H1 (cell line): ENCODE data around the gene TNS1. TPM values are rescaled to one million over a fixed set of nuclear protein-coding genes. Genes with fewer than 3 reads are reported as not detected.

Experiments
- CTCF ChIA-PET: fragments of 300-600 bp; sonication (Branson Sonifier 250); formaldehyde crosslinking; loops from one replicate; lab custom pipeline; 2021; ENCODE audit not compliant: partially characterized antibody; lab: Charles Lee
- POLR2A ChIA-PET: fragments of 300-600 bp; sonication (Branson Sonifier 250); formaldehyde crosslinking; loops from one replicate; lab custom pipeline; 2021; ENCODE audit warnings: inconsistent platforms; ENCODE audit not compliant: partially characterized antibody; lab: Charles Lee
- DNase-seq, 2 experiments: peaks; one replicate each; pipeline versions ENCODE4 v3.0.0 to v3.0.0-alpha.2; 2010 to 2022; ENCODE audit warnings: low spot score in 2 of 2, low read depth in 1 of 2, mixed read lengths in 1 of 2
- FAIRE-seq: peaks from 2 replicates; lab custom pipeline; 2011; peaks lifted over from hg19 to GRCh38; lab: Jason Lieb, UNC
- H2AFZ ChIP-seq: 2 replicates; pipeline ENCODE4 v1.8.1; 2012; ENCODE audit warnings: low read length, inconsistent platforms
- H2AK5ac ChIP-seq: 2 replicates; pipeline ENCODE4 v1.6.1; 2013; ENCODE audit warnings: low read depth, low read length
- H2BK120ac ChIP-seq: replicated peaks from 2 replicates; pipeline ENCODE3; 2013; ENCODE audit warnings: low read depth, low read length, inconsistent platforms
- H2BK12ac ChIP-seq: 2 replicates; pipeline ENCODE4 v1.6.1; 2013; ENCODE audit warnings: low read depth, low read length
- H2BK15ac ChIP-seq: 2 replicates; pipeline ENCODE4 v1.6.1; 2013; ENCODE audit warnings: low read length
- H2BK20ac ChIP-seq: 2 replicates; pipeline ENCODE4 v1.6.1; 2013; ENCODE audit warnings: low read length
- H2BK5ac ChIP-seq: 2 replicates; pipeline ENCODE4 v1.6.1; 2013; ENCODE audit warnings: low read depth, low read length
- H3K14ac ChIP-seq: 2 replicates; pipeline ENCODE4 v1.6.1; 2013; ENCODE audit warnings: inconsistent platforms; ENCODE audit not compliant: insufficient read length
- H3K18ac ChIP-seq: 2 replicates; pipeline ENCODE4 v1.6.1; 2013; ENCODE audit warnings: low read length; ENCODE audit errors: extremely low read depth
- H3K23ac ChIP-seq: 2 replicates; pipeline ENCODE4 v1.6.1; 2013; ENCODE audit warnings: inconsistent platforms; ENCODE audit not compliant: insufficient read length
- H3K23me2 ChIP-seq: 2 replicates; pipeline ENCODE4 v1.6.1; 2013; ENCODE audit warnings: low read depth, low read length
- H3K27ac ChIP-seq: 2 replicates; pipeline ENCODE4 v1.6.1; 2011; ENCODE audit warnings: low read depth, low read length, inconsistent platforms
- H3K27me3 ChIP-seq, 4 experiments: replicated peaks in 1 of 4; 1 replicate in 1 of 4; 2 replicates in 3 of 4; pipeline versions ENCODE4 v1.6.1 to v1.8.1; 2011 to 2013; ENCODE audit warnings: low read length in 3 of 4, mild to moderate bottlenecking in 3 of 4, inconsistent platforms in 2 of 4, mixed read lengths in 2 of 4, moderate library complexity in 1 of 4; ENCODE audit not compliant: control insufficient read depth in 3 of 4, insufficient read depth in 3 of 4; ENCODE audit errors: extremely low read depth in 1 of 4
- H3K36me3 ChIP-seq, 4 experiments: 2 replicates each; pipeline versions ENCODE4 v1.6.1 to v1.8.1; 2011 to 2013; ENCODE audit warnings: mild to moderate bottlenecking in 4 of 4, low read length in 3 of 4, moderate library complexity in 2 of 4, control low read depth in 1 of 4, inconsistent platforms in 1 of 4; ENCODE audit not compliant: insufficient read depth in 4 of 4, control insufficient read depth in 2 of 4
- H3K4ac ChIP-seq: replicated peaks from 2 replicates; pipeline ENCODE3; 2013; ENCODE audit warnings: low read length, low read depth, mixed read lengths, inconsistent platforms; ENCODE audit not compliant: insufficient read length
- H3K4me1 ChIP-seq, 4 experiments: replicated peaks in 1 of 4; 1 replicate in 1 of 4; 2 replicates in 3 of 4; pipeline versions ENCODE4 v1.6.1 to v1.8.1; 2011 to 2013; ENCODE audit warnings: low read length in 3 of 4, inconsistent platforms in 2 of 4, mixed read lengths in 1 of 4; ENCODE audit not compliant: insufficient read depth in 4 of 4, control insufficient read depth in 3 of 4
- H3K4me2 ChIP-seq, 2 experiments: 2 replicates each; pipeline versions ENCODE4 v1.6.1 to v1.8.1; 2011 to 2013; ENCODE audit warnings: low read depth in 2 of 2, low read length in 2 of 2, control low read depth in 1 of 2, inconsistent platforms in 1 of 2, mild to moderate bottlenecking in 1 of 2; ENCODE audit not compliant: insufficient read depth in 1 of 2
- H3K4me3 ChIP-seq, 4 experiments: fragments of 200-600, 300-600 bp in 1 of 4; sonication (generic), shearing (Covaris generic), sonication (Bioruptor Twin) in 1 of 4; 2 replicates each; pipeline versions ENCODE4 v1.5.1 to v1.8.1; 2011 to 2016; ENCODE audit warnings: low read length in 4 of 4, low read depth in 3 of 4, control low read depth in 2 of 4, inconsistent platforms in 2 of 4, mild to moderate bottlenecking in 2 of 4, mixed read lengths in 1 of 4, moderate library complexity in 1 of 4; ENCODE audit not compliant: insufficient read depth in 2 of 4; ENCODE audit errors: extremely low read depth in 1 of 4
- H3K56ac ChIP-seq: replicated peaks from 2 replicates; pipeline ENCODE3; 2013; ENCODE audit warnings: low read depth, mild to moderate bottlenecking, mixed read lengths, low read length, inconsistent platforms; ENCODE audit not compliant: insufficient read length
- H3K79me1 ChIP-seq: 2 replicates; pipeline ENCODE4 v1.6.1; 2013; ENCODE audit warnings: low read depth, low read length, control low read depth
- H3K79me2 ChIP-seq, 2 experiments: 2 replicates each; pipeline versions ENCODE4 v1.6.1 to v1.8.1; 2012 to 2013; ENCODE audit warnings: low read length in 2 of 2, mild to moderate bottlenecking in 2 of 2, inconsistent platforms in 1 of 2; ENCODE audit not compliant: insufficient read depth in 2 of 2, control insufficient read depth in 1 of 2
- H3K9ac ChIP-seq, 4 experiments: replicated peaks in 1 of 4; 1 replicate in 1 of 4; 2 replicates in 3 of 4; pipeline versions ENCODE4 v1.6.1 to v1.8.1; 2011 to 2013; ENCODE audit warnings: low read depth in 3 of 4, low read length in 3 of 4, control low read depth in 2 of 4, mild to moderate bottlenecking in 2 of 4, moderate library complexity in 2 of 4, inconsistent platforms in 1 of 4; ENCODE audit errors: extremely low read depth in 1 of 4
- H3K9me3 ChIP-seq, 2 experiments: 2 replicates each; pipeline versions ENCODE4 v1.6.1 to v1.8.1; 2012 to 2013; ENCODE audit warnings: mild to moderate bottlenecking in 2 of 2, moderate library complexity in 2 of 2, control low read depth in 1 of 2, inconsistent platforms in 1 of 2, low read depth in 1 of 2, low read length in 1 of 2, mixed read lengths in 1 of 2; ENCODE audit not compliant: insufficient read depth in 2 of 2
- H4K20me1 ChIP-seq, 2 experiments: replicated peaks in 1 of 2; 2 replicates each; pipeline versions ENCODE3 to v1.8.1; 2011 to 2013; ENCODE audit warnings: inconsistent platforms in 2 of 2, low read length in 2 of 2, mild to moderate bottlenecking in 1 of 2; ENCODE audit not compliant: insufficient read depth in 2 of 2, control insufficient read depth in 1 of 2
- H4K5ac ChIP-seq: 2 replicates; pipeline ENCODE4 v1.6.1; 2013; ENCODE audit warnings: low read length, low read depth, mixed read lengths, inconsistent platforms; ENCODE audit not compliant: insufficient read length
- H4K8ac ChIP-seq: 2 replicates; pipeline ENCODE4 v1.8.0; 2013; ENCODE audit warnings: mild to moderate bottlenecking, moderate library complexity, low read length, inconsistent platforms; ENCODE audit not compliant: insufficient read depth; ENCODE audit errors: extremely low read depth
- H4K91ac ChIP-seq: replicated peaks from 2 replicates; pipeline ENCODE3; 2013; ENCODE audit warnings: low read length, mixed read lengths, inconsistent platforms; ENCODE audit not compliant: insufficient read length
- E2F6 ChIP-seq: IDR thresholded peaks from 2 replicates; pipeline ENCODE4 v1.6.1; 2012; ENCODE audit warnings: inconsistent platforms
- HDAC6 ChIP-seq: IDR thresholded peaks from one replicate; pipeline ENCODE4 v1.7.1; 2012; ENCODE audit warnings: low read depth, mild to moderate bottlenecking, inconsistent platforms, low read length, moderate library complexity
- NRF1 ChIP-seq: IDR thresholded peaks from 2 replicates; pipeline ENCODE4 v1.6.1; 2011; ENCODE audit warnings: mild to moderate bottlenecking, low read depth, low read length, improper control_type of control experiment
- SIN3A ChIP-seq, 2 experiments: IDR thresholded peaks in 1 of 2; conservative IDR thresholded peaks in 1 of 2; 2 replicates each; pipeline ENCODE4 v1.6.1; 2011 to 2012; ENCODE audit warnings: low read length in 2 of 2, improper control_type of control experiment in 1 of 2, low read depth in 1 of 2, mild to moderate bottlenecking in 1 of 2
- SRF ChIP-seq: IDR thresholded peaks from 2 replicates; pipeline ENCODE4 v1.6.1; 2011; ENCODE audit warnings: mild to moderate bottlenecking, low read depth, low read length, moderate library complexity
- WGBS, 2 experiments: shearing (Covaris generic) in 1 of 2; methylation state at CpG; one replicate each; pipeline versions ENCODE4 v1.1.6 to v1.1.7; 2013 to 2015; ENCODE audit warnings: low lambda C conversion rate in 2 of 2, mixed read lengths in 2 of 2, inconsistent platforms in 1 of 2, low coverage in 1 of 2, missing lambda C conversion rate in 1 of 2; ENCODE audit not compliant: insufficient replicate concordance in 2 of 2, insufficient coverage in 1 of 2, insufficient read length in 1 of 2; ENCODE audit errors: extremely low coverage in 1 of 2, missing lambda C conversion rate in 1 of 2; 5-methylcytosine and 5-hydroxymethylcytosine counted together
- polyA plus RNA-seq, 7 experiments: library from polyadenylated mRNA; depleted of rRNA in 3 of 7; stranded (reverse) in 5 of 7; unstranded in 2 of 7; fragments of >200 nt in 5 of 7; fragments of 200-250 nt in 2 of 7; gene quantifications; 1 replicate in 5 of 7; 2 replicates in 1 of 7; 4 replicates in 1 of 7; pipeline versions ENCODE4 v1.2.1 to v1.2.3, GENCODE V29; 2011 to 2013; ENCODE audit warnings: missing spikeins in 2 of 7, mixed read lengths in 2 of 7
- total RNA-seq: library from RNA; stranded (reverse); fragmentation: NEBNext Ultra II Directional; extraction: Animal tissue kit (Norgen Biotek cat#: 25700); gene quantifications from 2 replicates; pipeline ENCODE4 v1.2.1, GENCODE V29; 2021

Gene TNS1
- total and polyA plus RNA-seq, 2 of the 8 experiments (the other 6 are each of a cell fraction or from before 2014, with no cell fraction given) = 1.5 to 5.1 TPM

GRCh38 chr2:217809736-217810135 lies 193.1 kb downstream of the TNS1 start:
- FAIRE-seq (no peak), DNase-seq (no peak)
- no peak overlapping the region for H3K23ac ChIP-seq
- no peaks in the 10 kb centered on the region for H3K36me3 ChIP-seq
- H4K8ac ChIP-seq = no peak overlapping the region; the same call in 1 of the 2 replicates
- no peak overlapping the region for H2BK20ac ChIP-seq
- no peak overlapping the region for H4K91ac ChIP-seq
- no peak overlapping the region for H3K4ac ChIP-seq
- H3K18ac ChIP-seq = no peak overlapping the region
- H2BK120ac ChIP-seq = no peak overlapping the region
- no peak overlapping the region for H2BK12ac ChIP-seq
- no peaks in the 10 kb centered on the region for H3K27me3 ChIP-seq
- peaks cover 0 to 5% of the 10 kb centered on the region in 2 experiments for H4K20me1 ChIP-seq
- peaks cover 10% of the 10 kb centered on the region for H3K23me2 ChIP-seq
- H2AFZ ChIP-seq = no peak overlapping the region
- ChIA-PET POLR2A (no interaction called here), CTCF (interaction anchor here (1.3 to 30.4 kb wide), 6 partner anchors 8 to 183 kb away, joined by 3 to 759 read pairs (median 9); no protein-coding TSS in a partner anchor)
- no peaks in the 10 kb centered on the region for H3K9me3 ChIP-seq
- H3K56ac ChIP-seq = no peak overlapping the region
- H3K4me1 ChIP-seq = no peaks in the 10 kb centered on the region
- H3K27ac ChIP-seq = no peak overlapping the region
- WGBS, 2 experiments = 75% methylated on average over 6 of the region's 7 CpGs; no CpG with 5 or more reads in 1 of the 2 experiments
- TF ChIP-seq NRF1 (no peak), SIN3A (conservative IDR thresholded peaks at IDR 0.05 in 1 of 2, IDR thresholded peaks at IDR 0.05 in 1 of 2; ENCODE audit: low read depth in 1 of 2, low read length in 2 of 2) (no peak), SRF (no peak), E2F6 (no peak), HDAC6 (no peak)
- no peak overlapping the region for H3K14ac ChIP-seq
- H3K4me3 ChIP-seq = no peak overlapping the region
- H3K79me2 ChIP-seq = no peaks in the 10 kb centered on the region
- no peak overlapping the region for H3K9ac ChIP-seq
- H2BK5ac ChIP-seq = no peak overlapping the region
- H3K79me1 ChIP-seq = no peaks in the 10 kb centered on the region; the same call in 1 of the 2 replicates
- H2BK15ac ChIP-seq = no peak overlapping the region
- no peak overlapping the region for H2AK5ac ChIP-seq
- H4K5ac ChIP-seq = no peak overlapping the region
- no peak overlapping the region for H3K4me2 ChIP-seq
